Endodermal cell (in vitro differentiated cells): ENCODE data around the gene SPG21. TPM values are rescaled to one million over a fixed set of nuclear protein-coding genes. Genes with fewer than 3 reads are reported as not detected.
A peak's percentile ranks its signal among the peaks of the same experiment; 100 is the strongest.

Experiments used
- DNase-seq: peaks from one replicate; pipeline ENCODE4 v3.0.0-alpha.2; 2017
- H3K27ac ChIP-seq: 2 replicates; pipeline ENCODE4 v1.5.1; 2013; ENCODE audit warnings: mild to moderate bottlenecking, low read depth, low read length, moderate library complexity
- H3K27me3 ChIP-seq: 2 replicates; pipeline ENCODE4 v1.6.1; 2013; ENCODE audit warnings: mild to moderate bottlenecking, low read length, moderate library complexity; ENCODE audit not compliant: insufficient read depth, control insufficient read depth, poor library complexity, severe bottlenecking
- H3K36me3 ChIP-seq: 2 replicates; pipeline ENCODE4 v1.7.0; 2013; ENCODE audit warnings: mild to moderate bottlenecking, low read length, moderate library complexity; ENCODE audit not compliant: control insufficient read depth, insufficient read depth
- H3K4me1 ChIP-seq: one replicate; pipeline ENCODE4 v1.7.0; 2013; ENCODE audit warnings: low read length; ENCODE audit not compliant: control insufficient read depth, insufficient read depth
- H3K4me3 ChIP-seq: 2 replicates; pipeline ENCODE4 v1.5.1; 2013; ENCODE audit warnings: mild to moderate bottlenecking, low read length, moderate library complexity
- H3K9ac ChIP-seq: 2 replicates; pipeline ENCODE4 v1.6.1; 2013; ENCODE audit warnings: mild to moderate bottlenecking, low read length, moderate library complexity; ENCODE audit not compliant: poor library complexity, severe bottlenecking; ENCODE audit errors: extremely low read depth
- H3K9me3 ChIP-seq: 2 replicates; pipeline ENCODE4 v1.6.1; 2013; ENCODE audit warnings: mild to moderate bottlenecking, low read length, moderate library complexity; ENCODE audit not compliant: control insufficient read depth
- H3K27ac Mint-ChIP-seq: 2 replicates; pipeline ENCODE4 v1.8.0; 2020; ENCODE audit warnings: mixed read lengths
- H3K27me3 Mint-ChIP-seq: 2 replicates; pipeline ENCODE4 v1.8.0; 2021; ENCODE audit warnings: mild to moderate bottlenecking, mixed read lengths; ENCODE audit not compliant: insufficient read depth
- H3K36me3 Mint-ChIP-seq: 2 replicates; pipeline ENCODE4 v1.8.0; 2020; ENCODE audit warnings: low read depth, mixed read lengths
- H3K4me1 Mint-ChIP-seq: 2 replicates; pipeline ENCODE4 v1.8.0; 2020; ENCODE audit warnings: mixed read lengths
- H3K4me3 Mint-ChIP-seq: 2 replicates; pipeline ENCODE4 v1.8.0; 2020; ENCODE audit warnings: mild to moderate bottlenecking, moderate library complexity, mixed read lengths
- H3K9me3 Mint-ChIP-seq: 2 replicates; pipeline ENCODE4 v1.8.0; 2020; ENCODE audit warnings: mild to moderate bottlenecking, mixed read lengths
- WGBS, 2 experiments: methylation state at CpG; one replicate each; pipeline versions ENCODE4 v1.1.5 to v1.1.7; 2013; ENCODE audit warnings: missing lambda C conversion rate in 2 of 2, mixed read lengths in 1 of 2; ENCODE audit not compliant: insufficient coverage in 1 of 2, insufficient read length in 1 of 2; 5-methylcytosine and 5-hydroxymethylcytosine counted together
- total RNA-seq, 2 donors: library from RNA; stranded (reverse); fragmentation: NEBNext Ultra II Directional in 1 of 2; extraction: Animal tissue kit (Norgen Biotek cat#: 25700) in 1 of 2; gene quantifications; 2 replicates in 1 of 2; 3 replicates in 1 of 2; pipeline ENCODE4 v1.2.1, GENCODE V29; 2021
- TF ChIP-seq, protein P1 (sequence below): fragments of 200-600 bp; sonication (generic); conservative IDR thresholded peaks from 2 replicates; pipeline ENCODE4 v1.5.0; 2021; ENCODE audit warnings: antibody characterized with exemption, mild to moderate bottlenecking

Gene SPG21
- total RNA-seq, 2 donors from 2014 or later, result 77.0 to 96.1 TPM

DNA sequence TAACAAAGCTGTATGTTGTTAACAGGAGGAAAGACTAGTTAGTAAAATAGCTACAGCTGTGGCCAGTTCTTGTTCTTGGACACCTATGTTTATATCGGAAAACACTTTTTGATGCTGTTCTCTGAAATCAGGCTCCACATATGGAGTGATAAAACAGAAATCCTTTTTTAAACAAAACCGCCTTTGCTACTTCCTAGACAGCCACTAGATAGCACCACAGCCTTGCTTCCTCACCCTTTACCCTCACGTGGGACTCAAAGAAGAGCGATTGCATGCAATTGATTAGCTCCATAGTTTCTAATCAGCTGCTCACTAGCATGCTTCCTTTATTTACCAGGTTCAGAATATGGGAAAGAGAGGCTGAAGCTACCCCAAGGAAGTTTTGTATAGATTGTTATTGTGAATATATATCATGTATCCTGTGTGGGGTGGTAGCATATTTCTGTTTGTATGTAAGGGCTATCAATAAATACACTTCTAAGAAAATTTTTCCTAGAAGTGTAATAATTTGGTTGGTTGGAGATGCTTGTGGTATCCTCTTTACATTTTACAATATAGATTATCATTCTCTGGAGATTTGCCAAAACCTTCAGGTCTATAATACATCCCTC is 44.0 kb upstream of the SPG21 start:
- 33 to 50% methylated on average over 2 to 4 of the region's 4 CpGs for WGBS, 2 experiments
- H3K4me1 Mint-ChIP-seq, result peaks cover 8% of the 10 kb centered on the region
- H3K27ac ChIP-seq, result no peak overlapping the region
- H3K27ac Mint-ChIP-seq, result no peak overlapping the region
- TF ChIP-seq, protein P1, sequence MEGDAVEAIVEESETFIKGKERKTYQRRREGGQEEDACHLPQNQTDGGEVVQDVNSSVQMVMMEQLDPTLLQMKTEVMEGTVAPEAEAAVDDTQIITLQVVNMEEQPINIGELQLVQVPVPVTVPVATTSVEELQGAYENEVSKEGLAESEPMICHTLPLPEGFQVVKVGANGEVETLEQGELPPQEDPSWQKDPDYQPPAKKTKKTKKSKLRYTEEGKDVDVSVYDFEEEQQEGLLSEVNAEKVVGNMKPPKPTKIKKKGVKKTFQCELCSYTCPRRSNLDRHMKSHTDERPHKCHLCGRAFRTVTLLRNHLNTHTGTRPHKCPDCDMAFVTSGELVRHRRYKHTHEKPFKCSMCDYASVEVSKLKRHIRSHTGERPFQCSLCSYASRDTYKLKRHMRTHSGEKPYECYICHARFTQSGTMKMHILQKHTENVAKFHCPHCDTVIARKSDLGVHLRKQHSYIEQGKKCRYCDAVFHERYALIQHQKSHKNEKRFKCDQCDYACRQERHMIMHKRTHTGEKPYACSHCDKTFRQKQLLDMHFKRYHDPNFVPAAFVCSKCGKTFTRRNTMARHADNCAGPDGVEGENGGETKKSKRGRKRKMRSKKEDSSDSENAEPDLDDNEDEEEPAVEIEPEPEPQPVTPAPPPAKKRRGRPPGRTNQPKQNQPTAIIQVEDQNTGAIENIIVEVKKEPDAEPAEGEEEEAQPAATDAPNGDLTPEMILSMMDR, result peak; percentile 55
- H3K4me1 ChIP-seq, result no peaks in the 10 kb centered on the region
- H3K9ac ChIP-seq, result no peak overlapping the region
- no peak overlapping the region for H3K4me3 Mint-ChIP-seq
- no peak overlapping the region for H3K4me3 ChIP-seq
- no peaks in the 10 kb centered on the region for H3K36me3 Mint-ChIP-seq
- H3K9me3 ChIP-seq, result no peaks in the 10 kb centered on the region
- H3K27me3 ChIP-seq, result no peaks in the 10 kb centered on the region
- H3K27me3 Mint-ChIP-seq, result peaks cover 5% of the 10 kb centered on the region
- H3K9me3 Mint-ChIP-seq, result no peaks in the 10 kb centered on the region
- no peaks in the 10 kb centered on the region for H3K36me3 ChIP-seq
- DNase-seq, result no peak

DNA sequence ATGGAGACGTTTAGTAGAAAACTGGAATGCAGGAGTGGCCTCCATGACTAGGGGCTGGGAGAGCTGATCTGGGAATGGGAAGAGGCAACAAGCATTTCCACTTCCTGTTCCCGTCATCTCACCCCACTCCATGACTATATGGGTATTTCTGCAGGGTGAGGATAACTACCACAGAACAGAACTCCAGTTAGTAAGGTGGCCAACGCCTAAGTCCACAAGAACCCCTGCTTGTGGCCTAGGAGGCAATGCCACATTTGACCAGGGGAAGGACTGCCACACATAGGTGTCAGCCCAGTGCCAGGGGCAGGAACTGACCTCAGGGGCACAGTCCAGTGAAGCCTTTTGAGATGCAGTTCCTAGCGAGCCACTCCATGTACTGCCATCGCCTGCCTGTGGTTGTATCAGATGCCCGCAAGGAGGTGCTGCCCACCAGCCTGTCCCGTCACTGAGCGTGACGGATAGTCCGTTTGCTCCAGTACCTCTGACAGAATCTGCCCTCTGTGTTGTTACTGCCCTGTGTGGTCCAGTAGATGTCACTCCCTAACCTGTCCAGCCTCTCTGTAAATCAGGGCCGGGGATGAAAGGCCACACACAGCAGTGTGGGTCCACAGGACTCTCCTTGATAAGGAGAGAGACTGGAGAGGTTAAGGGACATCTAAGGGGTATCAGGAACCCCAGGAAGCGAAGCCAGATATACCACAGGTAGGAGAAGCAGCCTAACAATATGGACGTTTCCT is 43.3 kb upstream of the SPG21 start:
- H3K4me3 ChIP-seq, result no peak overlapping the region
- Mint-ChIP-seq H3K4me1 (peaks cover 15% of the 10 kb centered on the region), H3K9me3 (no peaks in the 10 kb centered on the region), H3K4me3 (no peak overlapping the region), H3K27me3 (peaks cover 5% of the 10 kb centered on the region), H3K27ac (no peak overlapping the region), H3K36me3 (no peaks in the 10 kb centered on the region)
- no peaks in the 10 kb centered on the region for H3K9me3 ChIP-seq
- no peak overlapping the region for H3K9ac ChIP-seq
- DNase-seq, result peak; percentile 94
- H3K27ac ChIP-seq, result no peak overlapping the region
- TF ChIP-seq, protein P1, result peak; percentile 92
- no peaks in the 10 kb centered on the region for H3K4me1 ChIP-seq
- WGBS, 2 experiments, result 36% methylated on average over 9 to 13 of the region's 13 CpGs
- no peaks in the 10 kb centered on the region for H3K27me3 ChIP-seq
- H3K36me3 ChIP-seq, result no peaks in the 10 kb centered on the region

DNA sequence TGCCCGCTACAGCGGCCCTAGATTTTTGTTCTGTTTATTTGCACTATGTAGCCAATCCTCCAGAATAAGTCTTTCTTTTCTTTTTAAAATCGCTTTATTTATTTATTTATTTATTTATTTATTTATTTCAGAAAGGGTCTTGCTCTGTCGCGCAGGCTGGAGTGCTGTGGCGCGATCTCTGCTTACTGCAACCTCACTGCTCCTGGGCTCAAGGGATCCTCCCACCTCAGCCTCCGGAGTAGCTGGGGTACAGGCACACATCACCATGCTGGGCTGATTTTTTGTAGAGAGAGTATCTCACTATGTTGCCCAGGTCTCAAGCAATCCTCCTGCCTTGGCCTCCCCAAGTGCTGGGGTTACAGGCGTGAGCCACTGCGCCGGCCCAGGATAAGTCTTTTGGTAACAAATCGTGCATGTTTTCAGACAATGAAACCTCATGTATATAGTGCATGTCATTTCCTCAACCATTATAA is 40.1 kb upstream of the SPG21 start:
- H3K9ac ChIP-seq, result no peak overlapping the region
- H3K4me3 ChIP-seq, result peak overlapping the region; percentile 92
- peaks cover 16% of the 10 kb centered on the region for H3K4me1 Mint-ChIP-seq
- no peaks in the 10 kb centered on the region for H3K9me3 Mint-ChIP-seq
- 72 to 95% methylated on average over 4 to 11 of the region's 12 CpGs for WGBS, 2 experiments
- no peaks in the 10 kb centered on the region for H3K4me1 ChIP-seq
- H3K27ac Mint-ChIP-seq, result no peak overlapping the region
- H3K27me3 ChIP-seq, result no peaks in the 10 kb centered on the region
- H3K27ac ChIP-seq, result no peak overlapping the region
- H3K9me3 ChIP-seq, result no peaks in the 10 kb centered on the region
- H3K36me3 ChIP-seq, result peaks cover 9% of the 10 kb centered on the region
- H3K36me3 Mint-ChIP-seq, result peaks cover 13% of the 10 kb centered on the region
- H3K27me3 Mint-ChIP-seq, result peaks cover 5% of the 10 kb centered on the region
- peak overlapping the region; percentile 78 for H3K4me3 Mint-ChIP-seq
- DNase-seq, result no peak
- TF ChIP-seq, protein P1, result no peak
